Smooth muscle cell of the pulmonary artery (primary cell): Measurements from ENCODE around the gene LUC7L. TPM values are rescaled to one million over a fixed set of nuclear protein-coding genes. Genes with fewer than 3 reads are reported as not detected.

ENCODE experiments used
- total RNA-seq: library from RNA; depleted of rRNA; stranded (reverse); fragments of >200 nt; gene quantifications from 2 replicates; pipeline ENCODE4 v1.2.3, GENCODE V29; 2014

Gene LUC7L
- total RNA-seq = 25.8 and 31.5 TPM in 2 replicates

GRCh38 chr16:228852-229730 lies at the start of gene LUC7L:
LUC7L (minus strand) TSS chr16:229449; CDS start chr16:229339, 110 bp downstream.

GRCh38 chr16:275786-276232 lies 46.6 kb upstream of the LUC7L start, which contains the start of gene RGS11:
RGS11 (minus strand) TSS chr16:275944; CDS start chr16:275911, 33 bp downstream.

GRCh38 chr16:234468-235305 lies 5.4 kb upstream of the LUC7L start, which contains the start of gene FAM234A:
FAM234A (plus strand) TSS chr16:234821; CDS start chr16:254414, 19,593 bp downstream.

GRCh38 chr16:180101-180675 lies 49.1 kb downstream of the LUC7L start, which contains the start of gene HBQ1:
HBQ1 (plus strand) TSS chr16:180459; CDS start chr16:180487, 28 bp downstream.

GRCh38 chr16:176477-177382 lies 52.5 kb downstream of the LUC7L start, which contains the start of gene HBA1:
HBA1 (plus strand) TSS chr16:176680; CDS start chr16:176717, 37 bp downstream.

GRCh38 chr16:172374-172941 lies 56.8 kb downstream of the LUC7L start, which contains the start of gene HBA2:
HBA2 (plus strand) TSS chr16:172876; CDS start chr16:172913, 37 bp downstream.

GRCh38 chr16:165539-166374 lies 63.5 kb downstream of the LUC7L start, which contains the start of gene HBM:
HBM (plus strand) TSS chr16:165978; CDS start chr16:165998, 20 bp downstream.

GRCh38 chr16:152141-153128 lies 76.8 kb downstream of the LUC7L start, which contains the start of gene HBZ:
HBZ (plus strand) TSS chr16:152644; CDS start chr16:152910, 266 bp downstream.

Other genes starting within 250 kb of the LUC7L start
- gene POLR3K, start 175.8 kb downstream of the LUC7L start, total RNA-seq = 2.3 and 4.3 TPM in 2 replicates
- 13.2 and 13.9 TPM in 2 replicates for gene SNRNP25, start 175.6 kb downstream of the LUC7L start, total RNA-seq
- gene RHBDF1, start 156.8 kb downstream of the LUC7L start, total RNA-seq = 67.0 and 69.4 TPM in 2 replicates
- gene MPG, start 151.2 kb downstream of the LUC7L start, total RNA-seq = 130 and 148 TPM in 2 replicates
- 13.4 and 18.5 TPM in 2 replicates for gene NPRL3, start 90.8 kb downstream of the LUC7L start, total RNA-seq
- not detected in 2 replicates for gene HBZ, start 76.8 kb downstream of the LUC7L start, total RNA-seq
- not detected in 2 replicates for gene HBM, start 63.5 kb downstream of the LUC7L start, total RNA-seq
- gene HBA2, start 56.6 kb downstream of the LUC7L start, total RNA-seq = not detected in 2 replicates
- gene HBA1, start 52.8 kb downstream of the LUC7L start, total RNA-seq = not detected in 2 replicates
- gene HBQ1, start 49.0 kb downstream of the LUC7L start, total RNA-seq = not detected in 2 replicates
- 171 and 191 TPM in 2 replicates for gene FAM234A, start 5.4 kb upstream of the LUC7L start, total RNA-seq
- 4.0 and 6.3 TPM in 2 replicates for gene RGS11, start 46.5 kb upstream of the LUC7L start, total RNA-seq
- gene ARHGDIG, start 51.1 kb upstream of the LUC7L start, total RNA-seq = 1.1 and 1.4 TPM in 2 replicates
- 1.6 and 1.7 TPM in 2 replicates for gene PDIA2, start 53.7 kb upstream of the LUC7L start, total RNA-seq
- gene AXIN1, start 123.3 kb upstream of the LUC7L start, total RNA-seq = 20.3 and 26.9 TPM in 2 replicates
- gene MRPL28, start 141.1 kb upstream of the LUC7L start, total RNA-seq = 37.6 and 39.2 TPM in 2 replicates
- 64.9 and 113 TPM in 2 replicates for gene PGAP6, start 152.5 kb upstream of the LUC7L start, total RNA-seq
- gene NME4, start 167.8 kb upstream of the LUC7L start, total RNA-seq = 81.9 and 94.9 TPM in 2 replicates
- 11.5 and 12.5 TPM in 2 replicates for gene DECR2, start 172.4 kb upstream of the LUC7L start, total RNA-seq
- 31.0 and 38.4 TPM in 2 replicates for gene RAB11FIP3, start 196.2 kb upstream of the LUC7L start, total RNA-seq